Mucosa of rectum (tissue), 2 donors: ENCODE results near the gene NUP58.

Source experiments
- H3K27ac ChIP-seq, 2 donors: one replicate each; pipeline ENCODE4 v1.7.0; 2013; ENCODE audit warnings: inconsistent platforms in 2 of 2, low read depth in 2 of 2, low read length in 2 of 2
- H3K27me3 ChIP-seq, 2 donors: one replicate each; pipeline ENCODE4 v1.7.0; 2013; ENCODE audit warnings: low read length in 2 of 2; ENCODE audit not compliant: control insufficient read depth in 2 of 2, insufficient read depth in 2 of 2
- H3K36me3 ChIP-seq, 2 donors: one replicate each; pipeline ENCODE4 v1.7.0; 2013; ENCODE audit warnings: low read length in 2 of 2; ENCODE audit not compliant: control insufficient read depth in 2 of 2, insufficient read depth in 2 of 2
- H3K4me1 ChIP-seq, 2 donors: one replicate each; pipeline ENCODE4 v1.7.0; 2013; ENCODE audit warnings: low read length in 2 of 2, mild to moderate bottlenecking in 1 of 2; ENCODE audit not compliant: control insufficient read depth in 2 of 2, insufficient read depth in 2 of 2
- H3K4me3 ChIP-seq, 2 donors: one replicate each; pipeline ENCODE4 v1.7.0; 2013; ENCODE audit warnings: low read length in 2 of 2
- H3K9ac ChIP-seq, 2 donors: one replicate each; pipeline ENCODE4 v1.7.0; 2013; ENCODE audit warnings: low read length in 2 of 2, low read depth in 1 of 2, mild to moderate bottlenecking in 1 of 2
- H3K9me3 ChIP-seq, 2 donors: one replicate each; pipeline ENCODE4 v1.7.0; 2013; ENCODE audit warnings: low read length in 2 of 2; ENCODE audit not compliant: control insufficient read depth in 2 of 2
- donor health status: healthy.
- donor health status: Normal muscosa, but diverticular disease.

The NUP58 gene

DNA sequence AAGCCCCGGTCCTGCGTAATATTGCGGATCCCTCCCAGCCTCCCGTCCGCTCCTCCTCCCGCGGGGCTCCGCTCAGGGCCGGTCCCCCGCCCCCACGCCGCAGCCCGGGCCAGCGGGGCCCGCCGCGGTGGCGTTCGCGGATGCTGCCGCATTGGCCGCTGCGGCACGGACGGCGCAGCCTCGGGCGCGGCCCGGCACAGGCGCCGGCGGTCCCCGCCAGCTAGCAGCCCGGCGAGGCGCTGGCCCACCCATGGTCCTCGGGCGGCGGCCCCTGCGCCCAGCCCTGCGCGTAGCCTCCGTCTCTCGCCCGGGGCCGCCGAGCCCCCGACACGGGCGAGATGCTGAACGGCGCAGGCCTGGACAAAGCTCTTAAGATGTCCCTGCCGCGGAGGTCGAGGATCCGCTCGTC, 70.5 kb downstream of the NUP58 start, which contains the start of gene ATP8A2:
TSS of gene ATP8A2 (plus strand) at position 100 of the 409 bp plus-strand sequence. CDS start at position 339, 239 bp downstream.
- Histone ChIP-seq H3K9ac (no peak within 1 kb of the TSS), H3K4me1 (no peaks in the 10 kb centered on the region), H3K36me3 (no peaks in the 10 kb centered on the region), H3K27me3 (peaks cover 35 to 47% of the 10 kb centered on the region in 2 donors), H3K27ac (no peak within 1 kb of the TSS), H3K9me3 (no peaks in the 10 kb centered on the region), H3K4me3 (no peak within 1 kb of the TSS)

DNA sequence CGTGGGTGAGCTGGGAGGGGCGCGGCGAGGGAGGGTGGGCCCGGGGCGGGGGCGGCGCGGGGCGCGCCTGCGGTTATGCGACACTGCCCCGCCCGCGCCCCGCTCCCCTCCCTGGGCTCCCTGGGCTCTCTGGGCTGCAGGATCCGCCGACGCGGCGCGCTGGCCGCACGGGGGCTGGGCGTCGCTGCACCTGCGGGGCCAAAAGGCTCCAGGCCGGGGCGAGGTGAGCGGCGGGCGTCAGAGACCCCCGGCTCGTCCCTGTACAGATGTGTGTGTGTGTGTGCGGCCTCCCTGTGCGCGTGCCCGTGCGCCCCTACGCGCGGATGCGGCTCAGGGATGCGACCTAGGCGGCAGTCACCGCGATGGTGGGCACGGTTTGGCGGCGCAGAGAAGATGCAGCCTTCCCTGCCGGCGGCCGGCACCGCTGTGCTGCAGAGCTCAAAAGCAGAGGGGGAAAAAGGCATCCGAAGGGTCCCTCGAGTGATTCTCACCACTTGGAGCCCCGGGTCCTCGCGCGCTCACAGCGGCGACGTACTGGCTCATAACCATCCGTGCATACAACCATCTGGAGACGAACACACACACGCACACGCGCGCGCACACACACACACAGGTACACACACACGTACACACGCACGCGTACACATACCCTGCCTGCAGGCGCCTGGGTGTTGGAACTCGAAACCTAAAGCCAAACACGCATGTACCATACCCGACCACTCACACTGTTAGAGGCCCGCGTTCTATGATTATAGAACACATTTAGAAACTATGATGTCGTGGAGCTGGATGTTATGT, 71.1 kb downstream of the NUP58 start:
- Histone ChIP-seq H3K9ac (no peak overlapping the region), H3K27ac (no peak overlapping the region), H3K4me1 (no peaks in the 10 kb centered on the region), H3K36me3 (no peaks in the 10 kb centered on the region), H3K27me3 (peaks cover 35 to 47% of the 10 kb centered on the region in 2 donors), H3K9me3 (no peaks in the 10 kb centered on the region), H3K4me3 (no peak overlapping the region)

DNA sequence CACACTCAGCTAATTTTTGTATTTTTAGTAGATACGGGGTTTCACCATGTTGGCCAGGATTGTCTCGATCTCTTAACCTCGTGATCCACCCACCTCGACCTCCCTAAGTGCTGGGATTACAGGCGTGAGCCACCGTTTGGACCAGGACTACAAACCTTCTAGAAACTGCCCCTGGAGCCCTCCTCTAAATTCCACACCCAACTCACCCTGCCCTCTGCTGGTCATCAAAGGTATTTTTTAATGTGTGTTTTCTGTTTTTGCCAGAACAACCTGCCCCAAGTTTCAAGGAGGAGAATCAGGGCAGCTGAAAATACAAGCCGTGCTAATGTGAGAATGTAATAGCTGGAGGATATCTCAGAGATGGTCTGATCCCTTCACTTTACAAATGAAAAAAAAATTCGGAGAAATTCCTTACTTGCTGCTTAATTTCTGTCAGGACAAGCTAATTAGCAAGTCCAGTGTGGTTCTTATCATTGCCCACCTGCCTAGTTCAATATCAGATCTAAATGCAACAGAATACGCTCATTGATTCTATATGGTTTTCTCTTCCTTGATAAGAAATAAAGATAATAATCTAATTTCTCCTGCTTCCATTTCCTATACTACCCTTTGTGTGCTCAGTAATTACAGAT, 74.4 kb downstream of the NUP58 start:
- H3K27ac ChIP-seq = no peak overlapping the region
- no peaks in the 10 kb centered on the region for H3K4me1 ChIP-seq
- peaks cover 27 to 38% of the 10 kb centered on the region in 2 donors for H3K27me3 ChIP-seq
- no peaks in the 10 kb centered on the region for H3K9me3 ChIP-seq
- no peak overlapping the region for H3K4me3 ChIP-seq
- H3K36me3 ChIP-seq = no peaks in the 10 kb centered on the region
- no peak overlapping the region for H3K9ac ChIP-seq

DNA sequence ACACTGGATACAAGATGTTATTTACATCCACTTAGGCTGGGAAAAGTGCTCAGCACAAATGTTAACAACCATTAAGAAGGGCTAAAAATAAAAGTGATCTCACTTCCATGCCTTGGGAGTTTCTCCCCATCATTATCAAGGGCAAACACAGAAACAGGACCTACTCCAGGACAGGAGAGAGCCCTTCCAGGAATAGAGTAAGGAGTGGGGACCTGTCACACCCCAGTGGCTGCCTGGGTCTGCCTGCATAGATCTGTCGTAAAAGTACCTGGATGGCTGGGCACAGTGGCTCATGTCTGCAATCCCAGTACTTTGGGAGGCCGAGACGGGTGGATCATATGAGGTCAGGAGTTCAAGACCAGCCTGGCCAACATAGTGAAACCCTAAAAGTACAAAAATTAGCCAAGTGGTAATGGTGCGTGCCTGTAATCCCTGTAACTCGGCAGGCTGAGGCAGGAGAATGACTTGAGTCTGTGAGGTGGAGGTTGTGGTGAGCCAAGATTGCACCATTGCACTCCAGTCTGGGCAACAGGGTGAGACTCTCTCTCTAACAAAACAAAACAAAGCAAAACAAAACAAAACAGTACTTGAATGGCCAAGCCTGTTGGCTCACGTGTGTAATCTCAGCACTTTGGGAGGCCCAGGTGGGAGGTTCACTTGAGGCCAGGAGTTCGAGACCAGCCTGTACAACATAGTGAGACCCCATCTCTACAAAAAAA, 76.0 kb downstream of the NUP58 start:
- Histone ChIP-seq H3K27ac (no peak overlapping the region), H3K27me3 (peaks cover 19 to 32% of the 10 kb centered on the region in 2 donors), H3K9me3 (no peaks in the 10 kb centered on the region), H3K4me1 (no peaks in the 10 kb centered on the region), H3K9ac (no peak overlapping the region), H3K4me3 (no peak overlapping the region), H3K36me3 (no peaks in the 10 kb centered on the region)

DNA sequence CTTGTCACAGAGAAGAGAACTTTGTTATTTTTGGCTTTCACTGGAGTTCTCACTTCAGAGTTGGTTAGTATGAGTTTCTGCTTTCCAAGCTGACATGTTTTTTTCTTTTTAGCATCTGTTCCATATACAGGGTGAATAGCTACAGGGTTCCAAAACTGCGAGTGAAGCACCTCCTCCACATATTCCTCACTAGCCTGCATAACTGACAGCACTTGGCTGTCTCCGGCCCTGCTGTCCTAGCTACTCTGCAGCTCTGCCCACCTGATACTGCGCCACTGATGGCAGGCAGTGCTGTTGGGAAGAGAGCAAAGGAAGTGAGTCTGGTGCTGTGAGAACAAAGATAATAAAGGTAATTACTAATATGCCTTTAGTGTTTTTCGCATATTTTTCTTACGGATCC, 77.1 kb downstream of the NUP58 start:
- H3K4me1 ChIP-seq = no peaks in the 10 kb centered on the region
- H3K27ac ChIP-seq = no peak overlapping the region
- no peaks in the 10 kb centered on the region for H3K36me3 ChIP-seq
- H3K9me3 ChIP-seq = no peaks in the 10 kb centered on the region
- H3K9ac ChIP-seq = no peak overlapping the region
- peaks cover 8 to 20% of the 10 kb centered on the region in 2 donors for H3K27me3 ChIP-seq
- H3K4me3 ChIP-seq = no peak overlapping the region

DNA sequence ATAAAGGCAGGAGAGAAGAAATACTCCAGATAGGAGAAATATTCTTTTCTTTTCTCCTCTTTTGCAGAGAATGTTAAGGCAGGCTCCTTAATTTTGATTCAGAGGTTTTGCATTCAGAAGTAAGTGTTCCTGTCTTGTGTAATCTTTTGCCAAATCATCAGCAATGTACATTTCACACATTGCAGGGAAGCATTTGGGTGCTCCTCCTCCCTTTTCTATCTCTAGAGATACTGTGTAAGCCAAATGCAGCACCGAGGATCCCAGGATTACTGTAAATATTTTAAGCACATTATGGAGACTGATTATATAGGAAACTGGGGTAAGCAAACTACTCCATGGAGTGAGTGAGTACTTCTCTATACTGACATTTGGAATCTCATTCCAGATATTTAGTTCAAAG, 77.6 kb downstream of the NUP58 start:
- no peaks in the 10 kb centered on the region for H3K36me3 ChIP-seq

GRCh38 chr13:25380082-25380481, 78.7 kb downstream of the NUP58 start:
- no peaks in the 10 kb centered on the region for H3K36me3 ChIP-seq
- no peak overlapping the region for H3K9ac ChIP-seq
- H3K27me3 ChIP-seq = peaks cover 4 to 6% of the 10 kb centered on the region in 2 donors
- no peaks in the 10 kb centered on the region for H3K9me3 ChIP-seq
- H3K27ac ChIP-seq = no peak overlapping the region
- H3K4me1 ChIP-seq = no peaks in the 10 kb centered on the region
- H3K4me3 ChIP-seq = no peak overlapping the region

More for the DNA sequence above, 77.6 kb downstream of the NUP58 start:
- no peak overlapping the region for H3K9ac ChIP-seq
- no peaks in the 10 kb centered on the region for H3K9me3 ChIP-seq
- no peak overlapping the region for H3K4me3 ChIP-seq
- H3K4me1 ChIP-seq = no peaks in the 10 kb centered on the region
- no peak overlapping the region for H3K27ac ChIP-seq
- H3K27me3 ChIP-seq = peaks cover 4 to 15% of the 10 kb centered on the region in 2 donors

DNA sequence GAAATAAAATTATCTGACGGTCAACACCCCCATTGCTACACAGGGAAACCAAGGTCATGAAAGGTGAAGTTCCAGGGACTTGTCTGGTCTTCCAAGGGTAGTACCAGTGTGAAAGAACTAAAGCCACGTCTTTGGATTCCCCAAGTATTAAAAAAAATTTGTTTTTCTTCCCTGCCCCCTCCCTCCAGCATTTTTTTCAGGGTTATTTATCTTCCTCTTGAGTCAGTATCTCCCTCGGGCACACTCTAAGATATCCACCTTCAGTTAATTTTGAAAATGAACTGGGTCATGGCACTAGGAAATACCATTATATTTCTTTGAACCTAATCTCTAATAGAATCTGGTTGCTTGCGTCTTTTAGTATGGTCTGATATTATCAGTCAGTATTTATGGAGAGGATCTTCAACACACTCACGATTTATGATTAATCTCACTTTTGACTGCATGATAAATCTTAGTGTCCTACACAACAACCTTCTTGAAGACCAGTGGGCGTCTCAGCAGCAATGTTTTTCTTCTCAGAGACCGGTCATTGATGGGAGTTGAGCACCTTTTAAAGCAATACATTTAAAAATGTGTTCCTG, 79.4 kb downstream of the NUP58 start:
- no peak overlapping the region for H3K4me3 ChIP-seq
- no peak overlapping the region for H3K27ac ChIP-seq
- no peaks in the 10 kb centered on the region for H3K4me1 ChIP-seq
- no peak overlapping the region for H3K9ac ChIP-seq
- H3K9me3 ChIP-seq = no peaks in the 10 kb centered on the region
- no peaks in the 10 kb centered on the region for H3K36me3 ChIP-seq
- peaks cover 3 to 4% of the 10 kb centered on the region in 2 donors for H3K27me3 ChIP-seq

GRCh38 chr13:25384758-25385410, 83.5 kb downstream of the NUP58 start:
- Histone ChIP-seq H3K36me3 (no peaks in the 10 kb centered on the region), H3K9ac (no peak overlapping the region), H3K4me3 (no peak overlapping the region), H3K27me3 (peaks cover 3 to 4% of the 10 kb centered on the region in 2 donors), H3K9me3 (no peaks in the 10 kb centered on the region), H3K27ac (no peak overlapping the region), H3K4me1 (no peaks in the 10 kb centered on the region)
